ENCODE results near the gene HSD11B1L. TPM values are rescaled to one million over a fixed set of nuclear protein-coding genes. Genes with fewer than 3 reads are reported as not detected.

HSD11B1L gene
- total RNA-seq, 1 experiment from 2014 or later, result 2.4 TPM

DNA sequence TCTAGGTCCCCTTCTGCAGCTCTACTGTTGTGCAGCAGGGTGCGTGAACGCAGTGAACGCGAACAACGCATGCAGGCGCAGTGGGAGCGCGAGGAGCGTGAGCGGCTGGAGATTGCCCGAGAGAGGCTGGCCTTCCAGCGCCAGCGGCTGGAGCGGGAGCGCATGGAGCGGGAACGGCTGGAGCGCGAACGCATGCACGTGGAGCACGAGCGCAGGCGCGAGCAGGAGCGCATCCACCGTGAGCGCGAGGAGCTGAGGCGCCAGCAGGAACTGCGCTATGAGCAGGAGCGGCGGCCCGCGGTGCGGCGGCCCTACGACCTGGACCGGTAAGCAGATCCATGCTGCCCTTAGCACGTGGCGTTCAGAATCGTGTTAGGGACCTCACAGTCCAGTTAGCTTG, 19.3 kb upstream of the HSD11B1L start:
- H3K9me3 ChIP-seq, result no peaks in the 10 kb centered on the region
- H3K27me3 ChIP-seq (replicated peaks; ENCODE audit: control insufficient read depth, insufficient read depth, low read length), result no peaks in the 10 kb centered on the region
- TF ChIP-seq, protein P1, sequence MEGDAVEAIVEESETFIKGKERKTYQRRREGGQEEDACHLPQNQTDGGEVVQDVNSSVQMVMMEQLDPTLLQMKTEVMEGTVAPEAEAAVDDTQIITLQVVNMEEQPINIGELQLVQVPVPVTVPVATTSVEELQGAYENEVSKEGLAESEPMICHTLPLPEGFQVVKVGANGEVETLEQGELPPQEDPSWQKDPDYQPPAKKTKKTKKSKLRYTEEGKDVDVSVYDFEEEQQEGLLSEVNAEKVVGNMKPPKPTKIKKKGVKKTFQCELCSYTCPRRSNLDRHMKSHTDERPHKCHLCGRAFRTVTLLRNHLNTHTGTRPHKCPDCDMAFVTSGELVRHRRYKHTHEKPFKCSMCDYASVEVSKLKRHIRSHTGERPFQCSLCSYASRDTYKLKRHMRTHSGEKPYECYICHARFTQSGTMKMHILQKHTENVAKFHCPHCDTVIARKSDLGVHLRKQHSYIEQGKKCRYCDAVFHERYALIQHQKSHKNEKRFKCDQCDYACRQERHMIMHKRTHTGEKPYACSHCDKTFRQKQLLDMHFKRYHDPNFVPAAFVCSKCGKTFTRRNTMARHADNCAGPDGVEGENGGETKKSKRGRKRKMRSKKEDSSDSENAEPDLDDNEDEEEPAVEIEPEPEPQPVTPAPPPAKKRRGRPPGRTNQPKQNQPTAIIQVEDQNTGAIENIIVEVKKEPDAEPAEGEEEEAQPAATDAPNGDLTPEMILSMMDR (IDR thresholded peaks at IDR 0.05; ENCODE audit: insufficient read depth in 1 of 2, low read depth in 1 of 2, low read length in 1 of 2, severe bottlenecking in 1 of 2, unreplicated experiment in 1 of 2), result no peak
- H3K4me3 ChIP-seq (ENCODE audit: low read depth, low read length), result no peak overlapping the region
- Mint-ChIP-seq H3K36me3 (ENCODE audit: insufficient read depth, unreplicated experiment) (peaks cover 98% of the 10 kb centered on the region), H3K27me3 (ENCODE audit: insufficient read depth, unreplicated experiment) (no peaks in the 10 kb centered on the region), H3K4me3 (ENCODE audit: unreplicated experiment) (no peak overlapping the region), H3K27ac (ENCODE audit: unreplicated experiment) (no peak overlapping the region), H3K9me3 (ENCODE audit: unreplicated experiment) (no peaks in the 10 kb centered on the region), H3K4me1 (ENCODE audit: low read depth, unreplicated experiment) (no peaks in the 10 kb centered on the region)
- ChIA-PET POLR2A (no interaction called here), CTCF (no interaction called here)
- BruUV-seq (replicated peaks), result no TSS peak
- no peaks in the 10 kb centered on the region for H3K4me1 ChIP-seq
- no peak for DNase-seq
- peaks cover 4% of the 10 kb centered on the region for H3K36me3 ChIP-seq (ENCODE audit: control insufficient read depth, insufficient read depth, low read length)
- intact Hi-C loops (cut with micrococcal nuclease; ENCODE audit: unreplicated experiment), result no loop called here

DNA sequence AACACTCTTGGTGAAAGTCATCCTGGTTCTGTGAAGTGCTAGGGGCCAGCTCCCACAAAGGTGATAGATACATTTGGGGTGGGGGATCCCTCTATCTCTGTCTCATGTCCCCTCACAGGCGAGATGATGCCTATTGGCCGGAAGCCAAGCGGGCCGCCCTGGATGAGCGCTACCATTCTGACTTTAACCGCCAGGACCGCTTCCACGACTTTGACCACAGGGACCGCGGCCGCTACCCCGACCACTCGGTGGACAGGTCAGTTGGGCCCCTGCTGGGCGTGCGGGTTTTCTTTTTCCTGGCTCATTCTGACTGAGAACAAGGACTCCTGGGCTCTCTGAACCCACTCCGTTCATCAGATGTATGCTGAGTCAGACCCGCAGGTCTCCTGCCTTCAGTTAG, 16.9 kb upstream of the HSD11B1L start:
- no peak overlapping the region for H3K27ac Mint-ChIP-seq (ENCODE audit: unreplicated experiment)
- peaks cover 96% of the 10 kb centered on the region for H3K36me3 Mint-ChIP-seq (ENCODE audit: insufficient read depth, unreplicated experiment)
- POLR2A ChIA-PET, result no interaction called here
- Histone ChIP-seq H3K9me3 (no peaks in the 10 kb centered on the region), H3K4me3 (ENCODE audit: low read depth, low read length) (no peak overlapping the region), H3K27me3 (replicated peaks; ENCODE audit: control insufficient read depth, insufficient read depth, low read length) (no peaks in the 10 kb centered on the region), H3K36me3 (ENCODE audit: control insufficient read depth, insufficient read depth, low read length) (peaks cover 4% of the 10 kb centered on the region), H3K4me1 (peaks cover 4% of the 10 kb centered on the region; the same call in 1 of the 2 replicates)
- no peak overlapping the region for H3K4me3 Mint-ChIP-seq (ENCODE audit: unreplicated experiment)
- intact Hi-C loops (cut with micrococcal nuclease; ENCODE audit: unreplicated experiment), result no loop called here
- CTCF ChIA-PET, result no interaction called here
- peaks cover 8% of the 10 kb centered on the region for H3K4me1 Mint-ChIP-seq (ENCODE audit: low read depth, unreplicated experiment)
- DNase-seq, result no peak
- no TSS peak for BruUV-seq (replicated peaks)
- H3K9me3 Mint-ChIP-seq (ENCODE audit: unreplicated experiment), result no peaks in the 10 kb centered on the region
- TF ChIP-seq, protein P1 (IDR thresholded peaks at IDR 0.05; ENCODE audit: insufficient read depth in 1 of 2, low read depth in 1 of 2, low read length in 1 of 2, severe bottlenecking in 1 of 2, unreplicated experiment in 1 of 2), result no peak
- H3K27me3 Mint-ChIP-seq (ENCODE audit: insufficient read depth, unreplicated experiment), result no peaks in the 10 kb centered on the region

DNA sequence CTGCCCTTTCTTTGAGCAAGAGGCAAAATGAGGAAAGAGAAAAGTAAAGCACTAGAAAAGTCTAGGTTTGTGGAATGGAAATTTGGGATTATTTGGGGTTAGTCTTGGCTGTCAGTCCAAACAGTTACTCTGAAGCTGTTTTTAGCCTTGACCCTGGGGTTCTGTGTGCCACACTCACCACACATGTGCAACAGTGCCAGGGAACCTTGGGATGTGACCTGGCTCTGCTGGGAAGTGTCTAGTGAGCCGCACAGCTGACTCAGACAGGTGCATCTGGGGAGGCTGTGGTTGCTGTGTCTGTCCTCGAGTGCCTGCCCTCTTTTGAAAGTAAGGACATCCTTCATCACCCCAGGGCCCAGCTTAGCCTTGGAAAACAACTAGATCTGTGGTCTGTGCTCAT, 16.3 kb upstream of the HSD11B1L start:
- Histone ChIP-seq H3K9me3 (no peaks in the 10 kb centered on the region), H3K27me3 (replicated peaks; ENCODE audit: control insufficient read depth, insufficient read depth, low read length) (no peaks in the 10 kb centered on the region), H3K36me3 (ENCODE audit: control insufficient read depth, insufficient read depth, low read length) (peaks cover 4% of the 10 kb centered on the region), H3K4me3 (ENCODE audit: low read depth, low read length) (no peak overlapping the region), H3K4me1 (peaks cover 4% of the 10 kb centered on the region; the same call in 1 of the 2 replicates)
- no peaks in the 10 kb centered on the region for H3K27me3 Mint-ChIP-seq (ENCODE audit: insufficient read depth, unreplicated experiment)
- H3K9me3 Mint-ChIP-seq (ENCODE audit: unreplicated experiment), result no peaks in the 10 kb centered on the region
- intact Hi-C loops (cut with micrococcal nuclease; ENCODE audit: unreplicated experiment), result no loop called here
- ChIA-PET POLR2A (no interaction called here), CTCF (interaction anchor here (0.6 kb wide), 1 partner anchor 458 kb away, joined by 3 read pairs; no protein-coding TSS in a partner anchor)
- no TSS peak for BruUV-seq (replicated peaks)
- peaks cover 96% of the 10 kb centered on the region for H3K36me3 Mint-ChIP-seq (ENCODE audit: insufficient read depth, unreplicated experiment)
- peaks cover 8% of the 10 kb centered on the region for H3K4me1 Mint-ChIP-seq (ENCODE audit: low read depth, unreplicated experiment)
- TF ChIP-seq, protein P1 (IDR thresholded peaks at IDR 0.05; ENCODE audit: insufficient read depth in 1 of 2, low read depth in 1 of 2, low read length in 1 of 2, severe bottlenecking in 1 of 2, unreplicated experiment in 1 of 2), result no peak
- H3K4me3 Mint-ChIP-seq (ENCODE audit: unreplicated experiment), result no peak overlapping the region
- H3K27ac Mint-ChIP-seq (ENCODE audit: unreplicated experiment), result no peak overlapping the region
- DNase-seq, result no peak

Measured in Caco-2 (cell line).